Type B pancreatic cell (in vitro differentiated cells): ENCODE results near the gene FBXL3. TPM values are rescaled to one million over a fixed set of nuclear protein-coding genes. Genes with fewer than 3 reads are reported as not detected.

ENCODE experiments used
- DNase-seq: peaks from one replicate; pipeline ENCODE4 v3.0.0; 2021; ENCODE audit warnings: mixed read lengths; ENCODE audit not compliant: unreplicated experiment; ENCODE audit errors: extremely low spot score
- H3K27ac Mint-ChIP-seq: 2 replicates; pipeline ENCODE4 v1.8.0; 2021; ENCODE audit warnings: mild to moderate bottlenecking, mixed read lengths
- H3K27me3 Mint-ChIP-seq: 2 replicates; pipeline ENCODE4 v1.8.0; 2021; ENCODE audit warnings: mixed read lengths
- H3K36me3 Mint-ChIP-seq: 2 replicates; pipeline ENCODE4 v1.8.0; 2021; ENCODE audit warnings: mixed read lengths
- H3K4me1 Mint-ChIP-seq: one replicate; pipeline ENCODE4 v1.8.0; 2021; ENCODE audit warnings: mixed read lengths; ENCODE audit not compliant: unreplicated experiment
- H3K4me3 Mint-ChIP-seq: 2 replicates; pipeline ENCODE4 v1.8.0; 2021; ENCODE audit warnings: mild to moderate bottlenecking, mixed read lengths
- H3K9me3 Mint-ChIP-seq: 2 replicates; pipeline ENCODE4 v1.8.0; 2021; ENCODE audit warnings: mixed read lengths
- CTCF ChIP-seq: fragments of 200-600 bp; sonication (generic); conservative IDR thresholded peaks from 2 replicates; pipeline ENCODE4 v1.5.0; 2021; ENCODE audit warnings: antibody characterized with exemption, mild to moderate bottlenecking
- total RNA-seq: library from RNA; stranded (reverse); gene quantifications from 2 replicates; pipeline ENCODE4 v1.2.1, GENCODE V29; 2021; ENCODE audit warnings: low replicate concordance

FBXL3 gene
- total RNA-seq, 1 donor from 2014 or later, result 28.7 TPM

GRCh38 chr13:77028202-77028601, 1.2 kb upstream of the FBXL3 start:
- no peak for TF ChIP-seq CTCF
- no peak for DNase-seq
- Mint-ChIP-seq H3K36me3 (peaks cover 4% of the 10 kb centered on the region), H3K27ac (peak overlapping the region; percentile 98), H3K4me3 (peak overlapping the region; percentile 98), H3K9me3 (no peaks in the 10 kb centered on the region), H3K4me1 (peaks cover 40% of the 10 kb centered on the region), H3K27me3 (peaks cover 2% of the 10 kb centered on the region)

DNA sequence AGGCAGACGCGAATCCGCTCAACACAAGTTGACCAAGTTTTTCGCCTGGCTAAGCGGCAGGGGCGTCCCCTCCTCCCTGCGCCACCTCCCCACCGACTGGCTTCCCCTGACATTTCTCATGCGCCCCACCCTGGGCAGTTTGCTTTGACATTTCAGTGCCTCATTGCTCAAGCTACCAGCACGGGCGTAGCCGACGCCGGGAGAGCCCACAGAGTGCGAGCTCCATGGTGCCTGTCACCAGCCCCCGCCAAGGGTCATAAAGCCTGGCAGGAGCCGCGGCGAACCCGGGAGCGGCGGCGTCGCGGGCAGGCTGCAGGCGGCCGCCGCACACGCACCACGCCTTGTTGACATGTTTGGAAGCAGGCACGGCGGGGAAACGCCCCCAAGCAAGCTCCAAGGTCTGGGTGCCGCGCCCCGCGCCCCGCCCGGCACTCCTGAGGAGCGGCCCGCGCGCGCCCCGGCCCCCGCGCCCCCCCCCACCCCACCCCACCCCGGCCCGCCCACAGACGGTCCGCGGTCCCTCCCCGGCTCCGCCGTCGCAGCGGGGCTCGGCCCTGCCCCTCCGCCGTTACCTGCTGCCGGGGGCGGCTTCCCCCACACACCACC, 601 bp downstream of the FBXL3 start:
- Mint-ChIP-seq H3K4me3 (peak overlapping the region; percentile 98), H3K27me3 (peaks cover 2% of the 10 kb centered on the region), H3K36me3 (peaks cover 7% of the 10 kb centered on the region), H3K27ac (peak overlapping the region; percentile 96), H3K4me1 (peaks cover 49% of the 10 kb centered on the region), H3K9me3 (no peaks in the 10 kb centered on the region)
- DNase-seq, result peak; percentile 77
- no peak for TF ChIP-seq CTCF

DNA sequence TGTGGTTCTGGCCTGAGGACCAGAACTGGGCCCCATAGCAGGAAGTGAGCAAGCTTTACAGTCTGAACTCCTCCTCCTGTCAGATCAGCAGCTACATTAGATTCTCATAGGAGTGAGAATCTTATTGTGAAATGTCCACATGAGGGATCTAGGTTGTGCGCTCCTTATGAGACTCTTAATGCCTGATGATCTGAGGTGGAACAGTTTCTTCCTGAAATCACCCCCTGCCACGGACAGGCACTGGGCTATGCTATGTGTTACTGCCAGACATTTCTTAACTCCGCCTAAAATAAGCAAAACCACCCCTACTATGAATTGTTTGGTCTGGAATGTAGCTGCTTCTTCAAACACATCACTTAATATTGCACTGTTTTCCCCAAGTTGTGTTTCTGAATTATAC, 4.6 kb downstream of the FBXL3 start:
- Mint-ChIP-seq H3K36me3 (peaks cover 13% of the 10 kb centered on the region), H3K27me3 (peaks cover 2% of the 10 kb centered on the region), H3K9me3 (no peaks in the 10 kb centered on the region), H3K4me3 (peak overlapping the region; percentile 35), H3K27ac (no peak overlapping the region), H3K4me1 (peaks cover 44% of the 10 kb centered on the region)
- TF ChIP-seq CTCF, result no peak
- no peak for DNase-seq

- Mint-ChIP-seq H3K27me3 (no peaks in the 10 kb centered on the region), H3K4me3 (no peak overlapping the region), H3K27ac (no peak overlapping the region), H3K36me3 (peaks cover 27% of the 10 kb centered on the region), H3K4me1 (peaks cover 28% of the 10 kb centered on the region), H3K9me3 (no peaks in the 10 kb centered on the region)
- no peak for DNase-seq
- TF ChIP-seq CTCF, result no peak
Observed at GRCh38 chr13:77019756-77020155, 7.2 kb downstream of the FBXL3 start.

GRCh38 chr13:77016888-77017623, 9.9 kb downstream of the FBXL3 start:
- no peak for TF ChIP-seq CTCF
- no peak for DNase-seq
- Mint-ChIP-seq H3K9me3 (no peaks in the 10 kb centered on the region), H3K4me3 (no peak overlapping the region), H3K36me3 (peaks cover 47% of the 10 kb centered on the region), H3K4me1 (peaks cover 4% of the 10 kb centered on the region), H3K27me3 (no peaks in the 10 kb centered on the region), H3K27ac (no peak overlapping the region)
